CD1c-positive myeloid dendritic cell (primary cell): ENCODE measurements around the gene CCDC40.
"Not testable (repeated sequence)": the region's sequence is repeated elsewhere in the genome, so short reads cannot be mapped to it uniquely, and the experiment has no call there.

Source experiments
- DNase-seq: peaks from one replicate; pipeline ENCODE4 v3.0.0-alpha.2; 2016; ENCODE audit errors: extremely low spot score

Gene CCDC40

GRCh38 chr17:80021600-80021999 lies 14.8 kb upstream of the CCDC40 start:
- DNase-seq, result no peak

- DNase-seq, result no peak
Measured at GRCh38 chr17:80023481-80024205, 12.8 kb upstream of the CCDC40 start.

- no peak for DNase-seq
Measured at GRCh38 chr17:80024206-80024972, 12.1 kb upstream of the CCDC40 start.

- no peak for DNase-seq
Measured at GRCh38 chr17:80025140-80025539, 11.3 kb upstream of the CCDC40 start.

- DNase-seq, result no peak
Measured at GRCh38 chr17:80025796-80026195, 10.6 kb upstream of the CCDC40 start.

- DNase-seq, result no peak
Measured at GRCh38 chr17:80026359-80027042, 9.9 kb upstream of the CCDC40 start.

GRCh38 chr17:80027043-80027435 lies 9.4 kb upstream of the CCDC40 start:
- no peak for DNase-seq

- no peak for DNase-seq
Measured at GRCh38 chr17:80028030-80028429, 8.4 kb upstream of the CCDC40 start.

- DNase-seq, result peak; percentile 62
Measured at GRCh38 chr17:80029258-80029974, 7.0 kb upstream of the CCDC40 start.

GRCh38 chr17:80030730-80031410 lies 5.6 kb upstream of the CCDC40 start:
- no peak for DNase-seq

GRCh38 chr17:80031691-80032430 lies 4.6 kb upstream of the CCDC40 start:
- no peak for DNase-seq

GRCh38 chr17:80032614-80033171 lies 3.7 kb upstream of the CCDC40 start:
- DNase-seq, result no peak

- DNase-seq, result no peak
Measured at GRCh38 chr17:80033840-80034239, 2.6 kb upstream of the CCDC40 start.

- DNase-seq, result peak; percentile 59
Measured at GRCh38 chr17:80034791-80035686, 1.4 kb upstream of the CCDC40 start.

GRCh38 chr17:80035687-80035936 lies 830 bp upstream of the CCDC40 start, which contains the start of gene TBC1D16:
TSS of gene TBC1D16 (minus strand) at chr17:80035872. CDS start at chr17:80013547, 22,325 bp downstream.
- no peak for DNase-seq

GRCh38 chr17:80036715-80037477 lies 454 bp downstream of the CCDC40 start:
- peak; percentile 42 for DNase-seq

- no peak for DNase-seq
Measured at GRCh38 chr17:80043963-80044362, 7.5 kb downstream of the CCDC40 start.

- no peak for DNase-seq
Measured at GRCh38 chr17:80045703-80046102, 9.3 kb downstream of the CCDC40 start.

GRCh38 chr17:80046709-80047108 lies 10.3 kb downstream of the CCDC40 start:
- not testable (repeated sequence) for DNase-seq
